ENCODE measurements around the gene ZNF611.
"Not testable (repeated sequence)": the region's sequence is repeated elsewhere in the genome, so short reads cannot be mapped to it uniquely, and the experiment has no call there.

DNA sequence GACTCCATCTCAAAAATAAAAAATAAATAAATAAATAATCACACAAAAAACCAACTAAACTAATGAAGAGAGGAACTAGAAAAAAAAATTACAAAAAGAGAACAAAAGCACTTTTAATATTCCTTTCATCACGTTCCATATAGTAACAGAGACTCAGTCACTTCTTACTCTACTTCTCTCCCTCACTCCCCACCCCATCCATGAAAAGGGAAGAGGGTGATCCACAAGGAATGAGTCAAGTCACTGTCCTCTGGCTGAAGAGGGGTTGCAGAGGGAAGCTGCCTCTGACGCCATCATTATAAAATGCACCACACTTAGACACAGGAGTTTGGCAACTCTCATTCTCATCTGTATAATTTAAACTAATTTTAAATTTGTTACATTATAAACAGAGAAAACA is 48.0 kb upstream of the ZNF611 start:
- TF ChIP-seq JUN (CRISPR knock-in tag; IDR thresholded peaks at IDR 0.05); CBFB (CRISPR knock-in tag; IDR thresholded peaks at IDR 0.05; ENCODE audit: low read depth); ETV6 (CRISPR knock-in tag; IDR thresholded peaks at IDR 0.05); ZNF121 (CRISPR knock-in tag; IDR thresholded peaks at IDR 0.05): not testable (repeated sequence)
- TF ChIP-seq, protein P1, sequence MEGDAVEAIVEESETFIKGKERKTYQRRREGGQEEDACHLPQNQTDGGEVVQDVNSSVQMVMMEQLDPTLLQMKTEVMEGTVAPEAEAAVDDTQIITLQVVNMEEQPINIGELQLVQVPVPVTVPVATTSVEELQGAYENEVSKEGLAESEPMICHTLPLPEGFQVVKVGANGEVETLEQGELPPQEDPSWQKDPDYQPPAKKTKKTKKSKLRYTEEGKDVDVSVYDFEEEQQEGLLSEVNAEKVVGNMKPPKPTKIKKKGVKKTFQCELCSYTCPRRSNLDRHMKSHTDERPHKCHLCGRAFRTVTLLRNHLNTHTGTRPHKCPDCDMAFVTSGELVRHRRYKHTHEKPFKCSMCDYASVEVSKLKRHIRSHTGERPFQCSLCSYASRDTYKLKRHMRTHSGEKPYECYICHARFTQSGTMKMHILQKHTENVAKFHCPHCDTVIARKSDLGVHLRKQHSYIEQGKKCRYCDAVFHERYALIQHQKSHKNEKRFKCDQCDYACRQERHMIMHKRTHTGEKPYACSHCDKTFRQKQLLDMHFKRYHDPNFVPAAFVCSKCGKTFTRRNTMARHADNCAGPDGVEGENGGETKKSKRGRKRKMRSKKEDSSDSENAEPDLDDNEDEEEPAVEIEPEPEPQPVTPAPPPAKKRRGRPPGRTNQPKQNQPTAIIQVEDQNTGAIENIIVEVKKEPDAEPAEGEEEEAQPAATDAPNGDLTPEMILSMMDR (IDR thresholded peaks at IDR 0.05): not testable (repeated sequence)
- TF ChIP-seq, protein P2, sequence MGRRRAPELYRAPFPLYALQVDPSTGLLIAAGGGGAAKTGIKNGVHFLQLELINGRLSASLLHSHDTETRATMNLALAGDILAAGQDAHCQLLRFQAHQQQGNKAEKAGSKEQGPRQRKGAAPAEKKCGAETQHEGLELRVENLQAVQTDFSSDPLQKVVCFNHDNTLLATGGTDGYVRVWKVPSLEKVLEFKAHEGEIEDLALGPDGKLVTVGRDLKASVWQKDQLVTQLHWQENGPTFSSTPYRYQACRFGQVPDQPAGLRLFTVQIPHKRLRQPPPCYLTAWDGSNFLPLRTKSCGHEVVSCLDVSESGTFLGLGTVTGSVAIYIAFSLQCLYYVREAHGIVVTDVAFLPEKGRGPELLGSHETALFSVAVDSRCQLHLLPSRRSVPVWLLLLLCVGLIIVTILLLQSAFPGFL (CRISPR knock-in tag; IDR thresholded peaks at IDR 0.05; ENCODE audit: borderline replicate concordance): not testable (repeated sequence)
- TF ChIP-seq, protein P3, sequence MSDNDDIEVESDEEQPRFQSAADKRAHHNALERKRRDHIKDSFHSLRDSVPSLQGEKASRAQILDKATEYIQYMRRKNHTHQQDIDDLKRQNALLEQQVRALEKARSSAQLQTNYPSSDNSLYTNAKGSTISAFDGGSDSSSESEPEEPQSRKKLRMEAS (CRISPR knock-in tag; IDR thresholded peaks at IDR 0.05): not testable (repeated sequence)
- TF ChIP-seq, protein P4, sequence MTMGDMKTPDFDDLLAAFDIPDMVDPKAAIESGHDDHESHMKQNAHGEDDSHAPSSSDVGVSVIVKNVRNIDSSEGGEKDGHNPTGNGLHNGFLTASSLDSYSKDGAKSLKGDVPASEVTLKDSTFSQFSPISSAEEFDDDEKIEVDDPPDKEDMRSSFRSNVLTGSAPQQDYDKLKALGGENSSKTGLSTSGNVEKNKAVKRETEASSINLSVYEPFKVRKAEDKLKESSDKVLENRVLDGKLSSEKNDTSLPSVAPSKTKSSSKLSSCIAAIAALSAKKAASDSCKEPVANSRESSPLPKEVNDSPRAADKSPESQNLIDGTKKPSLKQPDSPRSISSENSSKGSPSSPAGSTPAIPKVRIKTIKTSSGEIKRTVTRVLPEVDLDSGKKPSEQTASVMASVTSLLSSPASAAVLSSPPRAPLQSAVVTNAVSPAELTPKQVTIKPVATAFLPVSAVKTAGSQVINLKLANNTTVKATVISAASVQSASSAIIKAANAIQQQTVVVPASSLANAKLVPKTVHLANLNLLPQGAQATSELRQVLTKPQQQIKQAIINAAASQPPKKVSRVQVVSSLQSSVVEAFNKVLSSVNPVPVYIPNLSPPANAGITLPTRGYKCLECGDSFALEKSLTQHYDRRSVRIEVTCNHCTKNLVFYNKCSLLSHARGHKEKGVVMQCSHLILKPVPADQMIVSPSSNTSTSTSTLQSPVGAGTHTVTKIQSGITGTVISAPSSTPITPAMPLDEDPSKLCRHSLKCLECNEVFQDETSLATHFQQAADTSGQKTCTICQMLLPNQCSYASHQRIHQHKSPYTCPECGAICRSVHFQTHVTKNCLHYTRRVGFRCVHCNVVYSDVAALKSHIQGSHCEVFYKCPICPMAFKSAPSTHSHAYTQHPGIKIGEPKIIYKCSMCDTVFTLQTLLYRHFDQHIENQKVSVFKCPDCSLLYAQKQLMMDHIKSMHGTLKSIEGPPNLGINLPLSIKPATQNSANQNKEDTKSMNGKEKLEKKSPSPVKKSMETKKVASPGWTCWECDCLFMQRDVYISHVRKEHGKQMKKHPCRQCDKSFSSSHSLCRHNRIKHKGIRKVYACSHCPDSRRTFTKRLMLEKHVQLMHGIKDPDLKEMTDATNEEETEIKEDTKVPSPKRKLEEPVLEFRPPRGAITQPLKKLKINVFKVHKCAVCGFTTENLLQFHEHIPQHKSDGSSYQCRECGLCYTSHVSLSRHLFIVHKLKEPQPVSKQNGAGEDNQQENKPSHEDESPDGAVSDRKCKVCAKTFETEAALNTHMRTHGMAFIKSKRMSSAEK (CRISPR knock-in tag; IDR thresholded peaks at IDR 0.05; ENCODE audit: borderline replicate concordance): not testable (repeated sequence)
- TF ChIP-seq, protein P5, sequence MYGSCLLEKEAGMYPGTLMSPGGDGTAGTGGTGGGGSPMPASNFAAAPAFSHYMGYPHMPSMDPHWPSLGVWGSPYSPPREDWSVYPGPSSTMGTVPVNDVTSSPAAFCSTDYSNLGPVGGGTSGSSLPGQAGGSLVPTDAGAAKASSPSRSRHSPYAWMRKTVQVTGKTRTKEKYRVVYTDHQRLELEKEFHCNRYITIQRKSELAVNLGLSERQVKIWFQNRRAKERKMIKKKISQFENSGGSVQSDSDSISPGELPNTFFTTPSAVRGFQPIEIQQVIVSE (CRISPR knock-in tag; IDR thresholded peaks at IDR 0.05; ENCODE audit: borderline replicate concordance): not testable (repeated sequence)
- TF ChIP-seq, protein P6, sequence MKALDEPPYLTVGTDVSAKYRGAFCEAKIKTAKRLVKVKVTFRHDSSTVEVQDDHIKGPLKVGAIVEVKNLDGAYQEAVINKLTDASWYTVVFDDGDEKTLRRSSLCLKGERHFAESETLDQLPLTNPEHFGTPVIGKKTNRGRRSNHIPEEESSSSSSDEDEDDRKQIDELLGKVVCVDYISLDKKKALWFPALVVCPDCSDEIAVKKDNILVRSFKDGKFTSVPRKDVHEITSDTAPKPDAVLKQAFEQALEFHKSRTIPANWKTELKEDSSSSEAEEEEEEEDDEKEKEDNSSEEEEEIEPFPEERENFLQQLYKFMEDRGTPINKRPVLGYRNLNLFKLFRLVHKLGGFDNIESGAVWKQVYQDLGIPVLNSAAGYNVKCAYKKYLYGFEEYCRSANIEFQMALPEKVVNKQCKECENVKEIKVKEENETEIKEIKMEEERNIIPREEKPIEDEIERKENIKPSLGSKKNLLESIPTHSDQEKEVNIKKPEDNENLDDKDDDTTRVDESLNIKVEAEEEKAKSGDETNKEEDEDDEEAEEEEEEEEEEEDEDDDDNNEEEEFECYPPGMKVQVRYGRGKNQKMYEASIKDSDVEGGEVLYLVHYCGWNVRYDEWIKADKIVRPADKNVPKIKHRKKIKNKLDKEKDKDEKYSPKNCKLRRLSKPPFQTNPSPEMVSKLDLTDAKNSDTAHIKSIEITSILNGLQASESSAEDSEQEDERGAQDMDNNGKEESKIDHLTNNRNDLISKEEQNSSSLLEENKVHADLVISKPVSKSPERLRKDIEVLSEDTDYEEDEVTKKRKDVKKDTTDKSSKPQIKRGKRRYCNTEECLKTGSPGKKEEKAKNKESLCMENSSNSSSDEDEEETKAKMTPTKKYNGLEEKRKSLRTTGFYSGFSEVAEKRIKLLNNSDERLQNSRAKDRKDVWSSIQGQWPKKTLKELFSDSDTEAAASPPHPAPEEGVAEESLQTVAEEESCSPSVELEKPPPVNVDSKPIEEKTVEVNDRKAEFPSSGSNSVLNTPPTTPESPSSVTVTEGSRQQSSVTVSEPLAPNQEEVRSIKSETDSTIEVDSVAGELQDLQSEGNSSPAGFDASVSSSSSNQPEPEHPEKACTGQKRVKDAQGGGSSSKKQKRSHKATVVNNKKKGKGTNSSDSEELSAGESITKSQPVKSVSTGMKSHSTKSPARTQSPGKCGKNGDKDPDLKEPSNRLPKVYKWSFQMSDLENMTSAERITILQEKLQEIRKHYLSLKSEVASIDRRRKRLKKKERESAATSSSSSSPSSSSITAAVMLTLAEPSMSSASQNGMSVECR (CRISPR knock-in tag; IDR thresholded peaks at IDR 0.05; ENCODE audit: borderline replicate concordance): not testable (repeated sequence)

Data from WTC11 (cell line).